Activated CD4-positive, alpha-beta T cell treated with anti-CD3 and anti-CD28 coated beads, Interleukin-10, Interleukin-2, amounts not matched to agents 100 ng/mL and 50 ng/mL, durations not matched to agents 16 hours and 8 hours (primary cell): ENCODE measurements around the gene SLC6A13.
A peak's percentile ranks its signal among the peaks of the same experiment; 100 is the strongest.
"Not testable (repeated sequence)": the region's sequence is repeated elsewhere in the genome, so short reads cannot be mapped to it uniquely, and the experiment has no call there.

Experiments
- DNase-seq: peaks from one replicate; pipeline ENCODE4 v3.0.0-alpha.2; 2020

SLC6A13 gene

DNA sequence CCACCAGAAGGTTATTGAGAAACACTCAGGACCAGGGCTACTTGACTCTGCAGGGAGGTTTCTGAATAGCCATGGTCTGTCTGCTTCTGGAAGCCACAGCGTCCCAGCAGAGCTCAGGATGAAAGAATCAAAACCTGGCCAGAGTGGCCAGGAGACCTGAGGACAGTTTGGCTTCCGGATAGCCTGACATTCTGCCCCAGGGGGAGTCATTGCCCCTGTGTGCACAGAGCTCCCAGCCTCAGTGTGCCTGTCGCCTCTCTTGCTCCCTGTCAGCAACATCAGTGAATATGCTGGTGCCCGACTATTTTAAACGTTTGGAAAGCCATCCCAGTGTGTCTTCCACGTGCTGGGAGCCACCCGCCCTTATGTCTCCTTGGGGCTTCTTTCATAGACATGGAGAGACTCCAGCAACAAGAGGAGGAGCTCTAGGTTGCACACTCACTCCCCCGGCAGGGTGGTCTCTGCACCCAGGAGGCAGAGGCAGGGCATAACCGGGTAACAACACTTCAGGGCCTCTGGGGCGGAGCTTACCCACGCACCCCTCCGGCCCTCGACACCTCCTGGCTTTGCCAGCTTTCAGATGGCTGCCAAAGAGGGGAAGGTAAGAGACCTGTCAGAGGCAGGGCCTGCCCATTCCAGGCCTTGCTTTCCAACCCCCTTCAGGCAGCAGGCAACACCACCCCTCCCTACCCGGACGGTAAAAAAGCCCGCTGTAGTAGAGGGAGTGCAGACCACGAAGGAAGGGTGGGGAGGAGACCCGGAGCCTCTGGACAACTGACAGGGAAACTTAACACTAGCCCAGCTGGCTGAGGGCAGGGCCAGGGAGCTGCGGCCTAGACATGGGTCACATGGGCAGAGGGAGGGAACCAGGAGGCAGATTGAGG, 29.7 kb downstream of the SLC6A13 start:
- no peak for DNase-seq

DNA sequence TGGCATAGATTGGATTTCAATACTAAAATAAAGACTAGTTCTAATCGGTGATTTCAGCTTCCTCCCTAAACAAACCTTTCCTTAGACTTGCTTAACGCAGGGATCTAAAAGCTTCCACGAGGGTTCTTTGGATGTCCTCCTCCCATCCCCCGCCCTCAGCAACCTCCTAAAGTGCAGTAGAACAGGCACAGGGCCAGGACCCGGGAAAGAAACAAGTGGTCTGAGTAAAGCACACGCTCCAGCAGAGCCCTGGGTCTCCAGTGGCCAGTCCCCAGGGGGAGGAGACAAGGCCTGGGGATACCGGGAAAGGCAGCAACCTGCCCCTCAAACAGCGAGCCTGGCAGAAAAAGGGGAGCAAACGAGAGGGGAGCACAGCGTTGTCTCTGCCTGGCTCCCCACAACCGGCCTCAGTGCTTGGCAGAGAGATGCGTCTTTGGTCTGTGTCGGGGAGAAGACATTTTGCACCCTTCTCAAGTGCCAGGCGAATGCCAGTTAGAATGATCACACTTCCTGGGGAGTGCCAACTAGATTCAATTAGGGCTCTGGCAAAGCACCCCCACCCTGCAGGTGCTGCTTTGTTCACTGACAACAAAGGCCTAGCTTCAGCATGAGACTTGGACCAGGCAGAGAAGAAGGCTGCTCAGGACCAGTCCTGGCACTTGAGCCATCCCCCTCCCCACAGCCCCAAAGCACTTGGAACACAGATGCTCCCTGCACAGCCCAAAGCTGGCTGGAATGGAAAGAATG, 31.5 kb downstream of the SLC6A13 start:
- DNase-seq, result no peak

DNA sequence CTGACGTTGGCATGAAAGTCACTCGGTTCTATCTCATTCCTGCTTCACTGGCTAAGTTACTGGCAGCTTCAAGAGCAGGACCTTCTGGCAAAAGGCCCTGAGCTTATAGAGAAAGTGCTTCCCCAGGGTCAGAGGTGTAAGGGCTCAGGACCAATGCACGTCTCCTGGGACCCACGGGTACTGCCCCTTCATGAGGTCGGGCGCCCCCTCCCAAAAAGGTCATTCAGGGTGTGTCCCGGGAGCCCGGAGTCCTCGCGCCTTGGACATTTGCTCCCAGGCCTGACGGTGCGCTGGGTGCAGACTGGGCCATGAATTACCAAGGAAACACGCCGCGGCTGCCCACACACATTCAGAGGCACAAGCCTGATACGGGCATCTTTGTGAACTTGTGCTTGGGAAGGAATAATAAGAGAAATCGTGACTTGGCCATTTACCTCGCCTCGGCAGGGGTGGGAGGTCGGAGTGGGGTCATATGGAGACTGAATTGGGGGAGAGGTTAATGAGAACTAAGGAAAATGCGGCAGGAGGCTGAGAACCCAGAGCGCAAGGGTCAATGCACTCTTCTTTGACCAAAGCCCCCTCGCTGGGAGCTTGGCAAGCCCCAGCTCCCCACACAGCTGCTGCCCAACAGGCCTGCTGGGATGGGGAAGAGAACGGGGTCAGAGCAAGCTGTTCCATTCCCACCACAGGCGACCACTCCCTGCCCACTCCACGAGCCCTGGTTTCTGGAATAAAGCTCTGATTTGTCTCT, 33.0 kb downstream of the SLC6A13 start:
- DNase-seq, result no peak

DNA sequence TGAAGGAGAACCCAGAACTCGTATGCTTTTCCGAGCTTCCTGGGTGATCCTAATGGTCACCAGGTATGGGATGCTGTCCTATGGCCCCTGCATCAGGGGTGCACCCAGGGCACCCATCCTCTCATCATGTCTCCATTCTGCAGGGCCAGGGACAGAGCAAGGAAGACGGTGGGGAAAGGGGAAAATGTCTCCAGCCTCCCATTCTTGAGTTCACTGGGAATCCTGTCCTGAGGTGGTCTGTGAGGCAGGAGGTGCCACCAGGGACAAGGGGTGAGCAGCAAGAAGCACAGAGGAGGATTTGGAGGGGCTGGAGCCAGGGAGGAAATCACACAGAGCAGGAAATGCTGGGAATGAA, 33.8 kb downstream of the SLC6A13 start:
- no peak for DNase-seq

DNA sequence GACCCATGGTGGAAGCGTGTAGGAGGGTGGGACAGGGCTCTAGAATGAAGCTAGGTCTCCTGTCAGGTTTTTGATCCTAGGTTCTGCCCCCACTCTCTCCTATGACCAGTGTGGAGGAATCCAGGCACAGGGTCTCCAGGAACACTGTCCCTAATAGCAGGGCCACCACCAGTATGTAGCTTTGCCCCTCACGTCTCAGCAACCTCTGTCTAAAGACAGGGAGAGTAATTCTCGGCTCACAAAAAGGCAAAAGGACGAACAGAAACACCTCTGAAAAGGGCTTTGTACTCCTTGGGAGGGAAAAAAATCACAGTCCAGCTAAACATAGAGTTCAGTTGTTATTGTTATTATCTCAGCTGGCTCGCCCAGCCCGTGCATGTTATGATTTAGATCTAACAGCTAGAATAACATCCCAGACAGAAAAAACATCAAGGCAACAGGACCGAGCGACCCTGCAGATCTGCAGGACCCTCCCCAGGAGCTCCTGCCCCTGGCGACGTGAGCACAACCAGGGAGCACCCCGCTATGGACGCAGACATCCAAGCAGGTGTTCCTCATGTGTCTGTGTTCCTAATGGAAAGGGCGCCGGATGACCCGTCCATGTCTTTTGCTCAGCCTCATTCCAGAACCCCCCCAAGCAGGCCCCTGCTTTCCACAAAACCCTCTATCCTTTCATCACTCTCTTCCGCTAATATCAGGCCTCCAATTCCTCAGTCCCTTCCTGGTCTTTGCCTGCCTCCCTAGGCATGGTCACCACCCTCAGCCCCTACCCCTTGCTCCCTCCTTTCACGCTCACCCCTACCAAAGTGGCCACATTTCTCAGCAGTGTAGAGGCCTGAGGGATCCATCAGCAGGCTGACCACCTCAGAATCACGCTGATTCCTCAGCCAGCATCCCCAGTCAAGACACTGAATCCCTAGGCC, 34.5 kb downstream of the SLC6A13 start:
- no peak for DNase-seq

DNA sequence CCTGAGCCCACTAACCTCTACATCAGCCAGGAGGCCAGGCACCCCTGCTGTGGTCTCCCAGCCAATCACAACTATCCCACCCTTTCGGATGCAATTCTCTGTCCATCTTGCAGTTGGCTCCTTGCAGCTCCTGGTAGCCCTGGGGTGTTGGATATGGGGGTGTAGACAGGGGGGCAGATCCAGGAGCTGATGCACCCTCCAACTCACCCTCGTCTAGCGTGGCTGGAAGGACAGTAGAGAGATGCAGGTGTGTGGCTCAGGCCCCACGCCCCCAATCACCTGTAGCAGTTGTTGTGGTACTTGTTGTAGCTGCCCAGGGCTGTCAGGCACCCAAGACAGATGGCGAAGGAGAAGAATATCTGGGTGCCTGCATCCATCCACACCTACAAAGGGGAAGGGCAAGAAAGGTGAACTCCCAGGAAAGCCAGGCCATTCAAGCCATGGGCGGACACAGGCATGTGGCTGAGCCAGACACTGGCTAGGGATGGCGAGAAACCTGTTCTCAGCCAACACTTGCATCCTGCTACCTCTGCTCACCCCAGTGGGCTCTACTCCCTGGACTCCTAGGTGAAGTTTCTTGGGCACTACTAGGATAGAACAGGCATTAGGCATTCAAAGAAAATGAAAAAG, 35.2 kb downstream of the SLC6A13 start:
- no peak for DNase-seq

DNA sequence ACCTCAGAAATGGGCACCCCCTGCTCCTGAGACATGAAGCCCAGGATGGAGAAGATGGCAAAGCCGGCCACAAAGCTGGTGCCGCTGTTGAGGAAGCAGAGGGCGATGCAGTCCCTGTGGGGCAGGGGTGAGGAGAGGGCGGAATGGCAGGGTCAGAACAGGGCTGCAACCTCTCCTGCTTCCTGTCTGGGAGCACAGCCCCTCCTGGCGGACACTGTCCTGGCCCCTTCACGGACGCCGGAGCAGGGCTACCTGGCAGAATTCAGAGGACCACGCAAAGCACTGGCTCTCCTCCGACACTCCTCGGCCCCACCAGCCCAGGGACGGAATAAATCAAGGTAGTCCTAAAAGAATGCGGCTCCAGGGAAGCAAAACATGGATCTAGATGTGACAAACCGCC, 36.2 kb downstream of the SLC6A13 start:
- DNase-seq, result no peak

DNA sequence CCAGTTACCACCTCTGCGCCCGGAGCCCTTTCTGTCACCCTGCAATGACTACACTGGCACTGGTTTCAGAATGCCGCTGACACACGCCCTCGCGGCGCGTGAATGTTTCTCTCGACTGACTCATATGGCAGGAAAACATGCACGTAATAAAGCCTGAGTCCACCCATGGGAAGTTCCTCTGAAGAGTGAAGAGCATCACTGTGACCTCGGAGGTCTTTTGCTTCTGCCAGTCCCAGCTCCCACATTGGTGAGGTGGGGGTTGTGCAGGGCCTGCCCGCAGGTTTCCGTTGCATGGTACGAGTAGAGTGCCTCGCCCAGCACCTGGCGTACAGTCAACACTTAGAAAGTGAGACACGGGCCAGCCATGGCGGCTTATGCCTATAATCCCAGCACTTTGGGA, 37.6 kb downstream of the SLC6A13 start:
- DNase-seq, result no peak

DNA sequence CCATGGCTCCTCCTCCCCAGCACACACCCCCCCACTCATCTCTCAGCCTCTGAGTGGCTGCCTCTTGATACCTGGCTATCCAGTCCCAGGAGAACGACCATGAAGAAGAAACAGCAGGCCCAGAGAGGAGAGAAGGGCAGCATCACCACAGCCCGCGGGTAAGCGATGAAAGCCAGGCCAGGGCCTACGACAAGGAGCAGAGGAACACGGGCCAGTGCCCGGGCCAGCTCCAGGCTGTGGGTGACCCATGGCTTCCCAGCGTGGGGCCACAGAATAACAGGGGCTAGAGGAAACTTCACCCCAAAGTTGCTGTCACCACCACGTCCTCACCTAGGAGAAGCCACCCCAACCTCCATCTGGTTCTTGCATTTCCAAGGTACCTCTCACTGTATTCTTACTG, 38.3 kb downstream of the SLC6A13 start:
- DNase-seq, result no peak

DNA sequence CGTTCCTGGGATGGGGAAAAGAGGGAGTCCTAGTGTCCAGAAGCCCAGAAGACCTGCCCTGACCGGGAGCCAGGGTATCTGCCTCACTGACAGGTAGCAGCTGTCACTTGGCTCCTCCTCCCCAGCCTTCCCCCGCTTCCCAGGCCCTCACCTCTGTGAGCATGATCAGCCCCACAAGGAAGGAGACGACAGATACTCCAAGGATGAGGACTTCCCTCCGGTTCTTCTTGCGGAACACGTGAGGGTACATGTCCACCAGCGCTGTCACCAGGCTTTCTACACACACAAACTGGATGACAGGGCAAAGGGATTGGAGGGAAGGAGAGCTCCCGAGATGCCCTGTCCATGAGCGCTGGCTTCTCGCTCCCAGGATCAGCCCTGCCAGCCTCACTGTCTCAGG, 38.8 kb downstream of the SLC6A13 start:
- DNase-seq, result no peak

DNA sequence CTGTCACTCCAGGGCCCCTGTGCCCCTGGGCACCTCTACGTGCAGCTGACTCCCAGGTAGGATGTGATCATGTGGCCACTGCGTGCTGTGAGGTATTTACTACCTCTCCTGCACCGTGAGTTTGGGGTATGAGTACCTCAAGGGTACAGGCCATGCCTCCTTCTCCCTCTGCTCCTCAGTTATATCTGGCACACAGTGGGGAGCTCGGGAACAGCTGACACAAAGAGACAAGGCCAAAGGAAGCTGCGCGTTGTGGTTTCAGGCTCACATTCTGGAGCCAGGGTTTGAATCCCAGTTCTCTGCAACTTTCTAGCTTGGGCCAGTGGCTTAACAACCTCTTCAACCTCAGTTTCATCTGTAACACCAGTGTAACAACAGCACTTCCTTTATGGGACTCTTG, 40.9 kb downstream of the SLC6A13 start:
- DNase-seq, result no peak

DNA sequence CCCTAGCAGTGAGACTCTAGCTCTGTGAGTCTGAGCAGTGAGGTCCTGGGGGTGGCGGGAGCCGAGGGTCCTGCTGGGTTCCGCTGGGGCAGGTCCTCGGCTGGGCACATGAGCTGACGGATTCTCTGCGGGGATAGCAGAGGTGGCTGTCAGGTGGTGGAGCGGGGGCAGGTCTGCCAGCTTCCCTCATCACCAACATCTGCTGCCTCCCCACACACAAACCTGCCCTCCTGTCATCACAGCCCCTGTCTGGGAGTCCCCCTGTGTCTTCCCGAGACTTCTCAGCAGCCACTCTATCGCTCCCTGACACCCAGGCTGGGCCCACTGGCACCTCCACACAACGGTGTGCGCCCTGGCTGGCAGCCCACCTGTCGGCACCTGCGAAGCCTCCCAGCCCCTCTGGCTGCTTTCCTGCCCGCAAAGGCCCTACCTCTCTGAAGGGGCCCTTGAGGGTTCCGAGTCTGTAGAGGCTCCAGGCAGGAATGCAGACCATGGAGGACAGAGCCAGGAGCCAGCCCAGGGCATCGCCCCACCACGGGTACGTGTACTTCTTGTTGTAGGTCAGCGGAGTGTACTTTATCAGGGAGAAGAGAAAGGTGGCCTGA, 41.6 kb downstream of the SLC6A13 start:
- no peak for DNase-seq

DNA sequence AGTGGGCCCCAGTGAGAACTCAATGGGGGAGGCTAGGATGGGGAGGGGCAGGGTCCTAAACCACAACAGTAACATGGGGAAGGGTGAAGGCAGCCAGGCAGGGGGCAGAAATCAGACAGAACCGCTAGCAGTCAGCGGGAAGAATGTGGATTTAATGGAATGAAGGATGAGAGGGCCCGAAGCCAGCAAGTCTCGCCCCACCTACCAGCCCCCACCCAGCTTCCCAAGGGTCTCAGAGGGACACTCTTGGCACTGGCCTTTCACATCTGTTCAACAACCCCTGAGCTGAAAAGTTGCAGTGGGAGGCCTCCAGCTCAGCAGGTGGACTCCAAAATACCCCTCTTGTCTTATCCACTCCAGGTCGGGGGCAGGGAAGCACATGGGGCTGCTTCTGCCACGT, 42.1 kb downstream of the SLC6A13 start:
- DNase-seq, result no peak

DNA sequence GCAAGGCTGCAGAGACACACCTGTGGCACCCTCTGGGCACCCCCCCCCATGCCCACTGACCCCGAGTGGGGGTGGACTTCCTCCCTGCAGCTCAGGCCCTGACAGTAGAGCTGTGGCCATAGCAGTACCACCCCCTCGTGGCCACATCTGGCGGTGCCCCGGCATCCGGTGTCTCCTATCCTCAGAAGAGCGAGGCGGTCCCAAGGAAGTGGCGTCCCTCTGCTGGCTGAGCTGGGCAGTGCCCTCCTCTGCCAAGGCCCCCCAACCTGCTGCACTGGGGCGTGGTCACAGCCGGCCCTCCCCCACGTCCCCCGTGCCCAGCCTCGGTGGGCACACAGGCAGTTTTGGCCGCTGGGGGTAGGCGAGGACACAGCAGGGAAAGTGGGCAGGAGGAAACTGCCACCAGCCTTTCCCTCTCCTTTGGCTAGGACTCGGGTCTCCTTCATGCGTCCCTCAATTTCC, 42.7 kb downstream of the SLC6A13 start:
- peak; percentile 87 for DNase-seq

DNA sequence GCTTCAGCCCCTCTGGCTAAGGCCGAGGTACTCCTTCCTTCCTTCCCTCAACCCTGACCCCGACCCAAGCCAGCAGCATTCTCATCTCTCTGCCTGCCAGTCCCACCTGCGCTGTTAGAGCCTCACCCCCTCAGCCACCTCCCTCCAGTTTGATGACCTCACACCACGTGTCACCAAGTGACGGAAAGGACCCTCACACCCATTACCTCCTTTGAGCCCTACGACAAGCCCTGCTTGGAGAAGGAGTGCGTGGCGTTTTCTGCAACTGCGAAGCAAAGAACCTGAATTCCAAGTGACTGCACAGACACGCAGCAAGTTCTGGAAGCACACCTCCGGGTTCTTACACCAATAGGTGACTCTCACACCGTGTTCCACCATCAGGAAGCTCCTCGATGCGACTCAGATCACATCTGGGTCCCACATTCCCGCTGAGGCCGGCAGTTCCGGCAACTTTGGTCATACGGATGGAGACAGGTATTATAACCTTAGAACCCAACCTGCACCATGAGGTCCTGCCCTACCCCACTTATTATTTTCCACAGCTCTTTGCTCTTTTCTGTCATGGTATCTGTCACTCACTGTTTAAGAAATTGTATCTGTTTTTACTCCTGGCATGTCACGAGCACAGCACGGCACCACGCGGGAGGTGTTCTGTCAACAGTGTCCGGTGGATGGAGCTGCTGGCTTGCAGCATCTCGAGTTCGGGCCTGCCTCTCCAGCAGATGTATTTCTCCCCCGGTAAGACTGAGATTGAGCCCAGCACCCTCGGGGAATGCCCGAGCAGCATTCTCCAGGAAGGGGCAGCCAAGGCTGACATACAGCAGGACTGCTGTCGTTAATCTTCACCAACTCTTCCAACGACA, 43.7 kb downstream of the SLC6A13 start:
- no peak for DNase-seq

DNA sequence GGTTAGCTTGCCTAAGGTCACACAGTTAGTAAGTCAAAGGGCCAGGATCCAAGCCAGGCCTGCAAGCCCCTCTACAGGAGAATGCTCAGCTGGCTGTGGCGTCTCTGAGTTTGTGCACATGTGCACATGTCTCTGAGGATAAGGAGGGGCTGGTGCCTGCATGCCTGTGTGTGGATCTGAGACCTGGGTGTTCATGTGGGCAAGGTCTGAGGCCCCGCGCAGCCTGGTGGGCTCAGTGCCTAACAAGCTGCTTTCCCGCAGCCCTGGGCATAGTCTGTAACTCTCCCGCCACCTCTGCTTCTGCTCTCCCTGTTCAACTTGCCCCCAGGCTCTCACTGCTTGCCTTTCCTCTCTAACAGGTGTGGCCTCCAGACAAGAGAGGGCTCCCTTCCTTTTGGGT, 44.4 kb downstream of the SLC6A13 start:
- DNase-seq, result no peak

DNA sequence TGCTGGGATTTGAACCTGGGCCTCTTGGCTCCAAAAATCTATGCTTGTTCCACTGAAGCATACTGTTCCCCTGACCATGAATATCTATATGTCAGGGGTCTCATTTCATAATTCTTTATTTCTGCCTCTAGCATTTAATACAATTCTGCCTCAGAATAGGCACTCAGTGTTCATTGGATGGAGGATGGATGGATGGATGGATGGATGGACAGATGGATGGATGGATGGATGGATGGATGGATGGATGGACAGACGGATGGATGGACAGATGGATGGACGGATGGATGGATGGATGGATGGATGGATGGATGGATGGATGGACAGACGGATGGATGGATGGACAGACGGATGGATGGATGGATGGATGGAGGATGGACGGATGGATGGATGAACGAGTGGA, 45.6 kb downstream of the SLC6A13 start:
- not testable (repeated sequence) for DNase-seq

DNA sequence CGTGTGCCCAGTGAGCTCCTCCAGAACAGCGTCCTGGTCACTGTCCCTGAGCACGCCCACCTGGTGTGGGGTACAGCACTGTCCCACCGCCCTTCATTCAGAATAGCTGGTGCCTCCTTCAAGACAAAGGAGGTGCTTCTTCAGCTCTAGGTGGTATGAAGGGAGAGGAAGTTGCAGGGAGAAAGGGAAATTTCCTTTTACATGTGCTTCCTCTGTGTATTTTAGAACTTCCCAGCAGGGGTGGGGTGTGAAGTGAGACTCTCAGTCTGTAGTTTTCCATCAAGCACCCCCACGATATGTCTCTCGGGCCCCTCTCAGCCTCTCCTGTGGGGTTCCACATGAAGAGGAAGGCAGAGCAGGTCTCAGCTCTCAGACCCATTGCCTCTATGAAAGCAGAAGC, 47.5 kb downstream of the SLC6A13 start:
- DNase-seq, result no peak

DNA sequence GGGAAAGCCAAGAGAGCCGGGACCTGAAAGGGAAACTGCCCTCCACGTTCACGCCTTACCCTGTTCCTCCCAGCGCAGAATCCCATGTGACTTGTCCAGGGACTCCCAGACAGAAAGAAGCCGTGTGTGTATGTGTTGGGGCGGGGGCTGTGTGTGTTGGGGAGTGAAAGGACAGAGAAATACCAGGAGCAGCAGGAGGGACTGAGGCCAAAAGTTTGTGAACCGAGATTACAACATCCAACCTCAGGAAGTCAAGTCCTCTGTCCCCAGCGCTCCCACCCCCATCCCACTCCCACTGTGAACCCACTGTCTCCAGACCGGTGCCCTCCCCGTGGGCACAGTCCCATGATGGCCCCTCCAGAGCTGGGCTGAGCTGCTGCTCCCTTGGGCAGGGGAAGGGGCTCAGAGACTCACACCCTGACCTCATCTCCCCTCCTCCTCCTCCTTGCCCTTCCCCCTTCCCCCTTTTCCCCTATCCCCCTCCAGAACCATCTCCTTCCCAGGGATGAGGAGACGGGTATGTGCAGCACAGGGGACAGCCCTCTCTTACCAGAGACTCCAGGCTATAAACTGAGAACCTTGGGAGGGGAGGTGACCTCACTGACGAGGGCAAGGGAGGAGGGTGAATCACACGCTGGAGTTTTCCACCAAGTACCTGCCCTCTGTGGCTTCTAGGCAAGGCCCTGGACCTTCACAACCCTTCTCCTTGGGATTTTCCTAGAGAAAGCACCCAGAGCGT, 48.5 kb downstream of the SLC6A13 start, which contains the start of gene SLC6A12:
Gene SLC6A12, minus strand, starts transcription at position 155 of the 739 bp plus-strand sequence. CDS start 4,171 bp downstream, outside the sequence.
- DNase-seq, result no peak

DNA sequence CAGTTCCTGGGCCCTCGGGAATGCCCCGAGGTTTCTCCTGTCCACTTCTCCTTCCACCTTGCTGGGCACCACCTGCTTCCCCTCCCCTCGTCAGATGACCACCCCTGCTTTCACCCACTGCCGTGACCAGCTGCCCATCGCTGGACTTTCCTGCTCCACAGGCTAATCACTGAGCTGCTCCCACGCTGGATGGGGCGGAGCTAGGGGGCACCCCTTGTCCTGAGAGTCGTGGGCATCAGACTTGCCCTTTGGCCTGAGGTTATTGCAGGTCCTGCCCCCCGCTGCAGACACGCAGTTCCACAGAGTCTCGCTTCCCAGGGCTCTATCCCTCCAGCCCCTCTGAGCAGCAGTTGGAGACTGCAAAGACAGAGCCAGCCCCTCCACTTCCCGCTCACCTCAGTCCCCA, 49.1 kb downstream of the SLC6A13 start:
- no peak for DNase-seq
